ENCODE data around the gene ENTPD3.
A peak's percentile ranks its signal among the peaks of the same experiment; 100 is the strongest.
"Not testable (repeated sequence)": the region's sequence is repeated elsewhere in the genome, so short reads cannot be mapped to it uniquely, and the experiment has no call there.

Gene ENTPD3

GRCh38 chr3:40407007-40407406 is 20.0 kb downstream of the ENTPD3 start:
- no peak for DNase-seq

- DNase-seq: no peak
Observed at GRCh38 chr3:40407611-40408010, 20.6 kb downstream of the ENTPD3 start.

- no peak for DNase-seq
Observed at GRCh38 chr3:40414270-40414669, 27.3 kb downstream of the ENTPD3 start.

GRCh38 chr3:40417845-40418543 is 31.0 kb downstream of the ENTPD3 start:
- DNase-seq: no peak

- no peak for DNase-seq
Observed at GRCh38 chr3:40422861-40423260, 35.9 kb downstream of the ENTPD3 start.

GRCh38 chr3:40427045-40427669 is 40.2 kb downstream of the ENTPD3 start:
- no peak for DNase-seq

- DNase-seq: no peak
Observed at GRCh38 chr3:40432793-40433192, 45.8 kb downstream of the ENTPD3 start.

- DNase-seq: no peak
Observed at GRCh38 chr3:40437889-40438288, 50.9 kb downstream of the ENTPD3 start.

- no peak for DNase-seq
Observed at GRCh38 chr3:40445062-40445461, 58.1 kb downstream of the ENTPD3 start.

- DNase-seq: no peak
Observed at GRCh38 chr3:40445880-40446279, 58.9 kb downstream of the ENTPD3 start.

- no peak for DNase-seq
Observed at GRCh38 chr3:40450438-40450837, 63.5 kb downstream of the ENTPD3 start.

- no peak for DNase-seq
Observed at GRCh38 chr3:40451551-40451950, 64.6 kb downstream of the ENTPD3 start.

GRCh38 chr3:40452057-40452456 is 65.1 kb downstream of the ENTPD3 start:
- DNase-seq: no peak

- no peak for DNase-seq
Observed at GRCh38 chr3:40452562-40452875, 65.5 kb downstream of the ENTPD3 start.

- DNase-seq: peak; percentile 96
Observed at GRCh38 chr3:40452876-40453730, 66.1 kb downstream of the ENTPD3 start.

GRCh38 chr3:40453933-40454332 is 66.9 kb downstream of the ENTPD3 start:
- no peak for DNase-seq

- DNase-seq: no peak
Observed at GRCh38 chr3:40455328-40455727, 68.3 kb downstream of the ENTPD3 start.

- no peak for DNase-seq
Observed at GRCh38 chr3:40456279-40456939, 69.4 kb downstream of the ENTPD3 start.

- DNase-seq: peak; percentile 95
Observed at GRCh38 chr3:40456940-40457823, 70.2 kb downstream of the ENTPD3 start, which contains the start of gene RPL14. TSS of gene RPL14 (plus strand) at chr3:40457339. CDS start at chr3:40457472, 133 bp downstream.

- DNase-seq: no peak
Observed at GRCh38 chr3:40458473-40458872, 71.5 kb downstream of the ENTPD3 start.

GRCh38 chr3:40460481-40460880 is 73.5 kb downstream of the ENTPD3 start:
- not testable (repeated sequence) for DNase-seq

- DNase-seq: no peak
Observed at GRCh38 chr3:40461161-40461560, 74.2 kb downstream of the ENTPD3 start.
